Endometrial microvascular endothelial cells (primary cell): Measurements from ENCODE around the gene TCF7L2. TPM values are rescaled to one million over a fixed set of nuclear protein-coding genes. Genes with fewer than 3 reads are reported as not detected.

ENCODE experiments used
- in situ Hi-C: cut with HindIII; loops from 2 replicates; pipeline ENCODE4 v1.10.0; 2017; ENCODE audit warnings: low sequenced_read_pairs, low pct_unique_long_range_greater_than_20kb; ENCODE audit errors: inconsistent ontology term
- total RNA-seq: library from RNA; depleted of rRNA; stranded (reverse); fragments of >200 nt; gene quantifications from one replicate; pipeline ENCODE4 v1.2.3, GENCODE V29; 2015; ENCODE audit errors: inconsistent ontology term

The TCF7L2 gene
- total RNA-seq, 1 donor from 2014 or later, result 3.8 TPM

DNA sequence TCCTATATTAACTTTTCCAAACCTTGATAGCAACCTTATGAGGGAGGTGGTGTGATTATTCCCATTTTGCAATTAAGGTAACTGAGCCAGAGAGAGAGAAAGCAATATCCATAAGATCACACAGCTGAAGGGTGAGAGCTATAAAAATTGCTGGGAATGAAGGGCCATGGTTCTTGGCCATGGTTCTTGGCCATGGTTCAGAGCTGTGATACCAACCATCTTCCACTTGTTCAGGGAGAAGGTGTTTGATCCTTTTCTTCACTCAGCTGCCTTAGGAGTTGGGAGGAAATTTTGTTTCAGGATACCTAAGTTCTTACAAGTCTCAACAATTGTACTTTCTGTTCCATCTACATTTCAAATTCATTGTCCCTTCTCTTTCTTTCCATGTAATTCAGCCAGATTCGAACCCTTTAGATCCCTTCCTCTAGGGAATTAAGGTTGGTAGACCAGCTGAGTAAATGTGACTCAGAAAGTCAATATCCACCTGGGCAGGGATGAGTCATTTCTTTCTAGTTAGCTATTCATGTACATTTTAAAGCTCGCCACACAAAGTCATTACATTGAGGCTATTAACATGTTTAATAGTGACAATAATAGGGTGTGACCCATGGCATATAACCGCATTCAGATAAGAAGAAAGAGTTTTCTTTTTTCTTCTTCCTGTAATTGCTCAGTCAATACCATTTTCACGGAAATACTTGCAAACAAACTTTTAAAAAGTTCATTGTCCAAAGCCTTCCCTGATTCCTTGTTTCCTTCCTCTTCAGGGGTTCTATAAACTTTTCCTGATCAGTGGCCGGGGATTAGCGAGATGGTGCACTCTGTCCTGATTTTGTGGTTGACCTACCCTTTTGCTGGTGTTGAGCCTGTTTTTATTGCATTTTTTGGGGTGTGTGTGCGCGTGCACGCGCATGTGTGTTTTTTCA is 143.4 kb downstream of the TCF7L2 start:
- in situ Hi-C loops, result no loop called here

- in situ Hi-C loops, result no loop called here
Observed at GRCh38 chr10:113094114-113094486, 144.1 kb downstream of the TCF7L2 start.

- in situ Hi-C loops, result no loop called here
Observed at GRCh38 chr10:113095419-113096127, 145.5 kb downstream of the TCF7L2 start.

GRCh38 chr10:113096128-113096996 is 146.3 kb downstream of the TCF7L2 start:
- in situ Hi-C loops, result no loop called here

- in situ Hi-C loops, result no loop called here
Observed at GRCh38 chr10:113097036-113097435, 147.0 kb downstream of the TCF7L2 start.

- in situ Hi-C loops, result loop anchor here (25.0 kb wide), 1 partner anchor 387 kb away; no protein-coding TSS in a partner anchor
Observed at GRCh38 chr10:113099431-113100183, 149.6 kb downstream of the TCF7L2 start.

DNA sequence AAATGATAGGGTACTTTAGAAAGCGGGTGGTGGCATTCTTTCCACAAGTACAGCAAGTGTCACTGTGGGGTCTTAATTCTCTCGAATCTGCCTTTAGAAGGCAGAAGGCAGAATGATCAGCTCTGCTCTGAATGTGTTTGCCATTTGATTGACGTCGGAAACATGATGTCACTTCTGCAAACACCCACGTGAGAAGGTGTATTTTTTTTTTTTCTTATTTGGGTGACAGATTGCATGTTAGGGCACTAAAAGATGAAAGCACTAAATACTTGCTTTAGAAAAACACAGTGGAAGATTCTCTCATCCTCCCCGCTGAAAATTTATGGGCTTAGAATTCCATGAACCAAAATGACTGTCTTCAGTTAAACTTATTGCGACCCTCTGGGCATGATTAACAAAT is 150.2 kb downstream of the TCF7L2 start:
- in situ Hi-C loops, result loop anchor here (25.0 kb wide), 1 partner anchor 388 kb away; no protein-coding TSS in a partner anchor

- in situ Hi-C loops, result loop anchor here (25.0 kb wide), 1 partner anchor 391 kb away; no protein-coding TSS in a partner anchor
Observed at GRCh38 chr10:113103131-113103840, 153.2 kb downstream of the TCF7L2 start.

DNA sequence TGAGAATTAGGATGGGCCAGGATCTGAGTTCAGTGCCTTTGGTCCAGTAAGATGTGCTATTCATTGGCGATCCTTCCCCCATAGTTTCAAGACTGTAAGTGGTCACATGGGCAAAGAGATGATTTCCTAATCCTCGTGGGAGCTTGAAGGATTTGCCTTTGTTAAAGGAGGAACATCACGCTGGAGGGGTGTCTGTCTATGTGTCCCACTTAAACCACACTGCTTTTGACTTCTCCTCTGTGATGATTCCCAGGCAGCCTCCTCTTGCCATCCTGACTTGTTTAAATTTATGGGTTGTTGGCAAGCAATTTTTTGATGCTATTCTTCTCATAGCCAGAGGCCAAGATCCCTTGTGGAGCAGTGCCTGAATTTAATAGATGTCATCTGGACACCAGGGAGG is 154.0 kb downstream of the TCF7L2 start:
- in situ Hi-C loops, result loop anchor here (25.0 kb wide), 1 partner anchor 392 kb away; no protein-coding TSS in a partner anchor

DNA sequence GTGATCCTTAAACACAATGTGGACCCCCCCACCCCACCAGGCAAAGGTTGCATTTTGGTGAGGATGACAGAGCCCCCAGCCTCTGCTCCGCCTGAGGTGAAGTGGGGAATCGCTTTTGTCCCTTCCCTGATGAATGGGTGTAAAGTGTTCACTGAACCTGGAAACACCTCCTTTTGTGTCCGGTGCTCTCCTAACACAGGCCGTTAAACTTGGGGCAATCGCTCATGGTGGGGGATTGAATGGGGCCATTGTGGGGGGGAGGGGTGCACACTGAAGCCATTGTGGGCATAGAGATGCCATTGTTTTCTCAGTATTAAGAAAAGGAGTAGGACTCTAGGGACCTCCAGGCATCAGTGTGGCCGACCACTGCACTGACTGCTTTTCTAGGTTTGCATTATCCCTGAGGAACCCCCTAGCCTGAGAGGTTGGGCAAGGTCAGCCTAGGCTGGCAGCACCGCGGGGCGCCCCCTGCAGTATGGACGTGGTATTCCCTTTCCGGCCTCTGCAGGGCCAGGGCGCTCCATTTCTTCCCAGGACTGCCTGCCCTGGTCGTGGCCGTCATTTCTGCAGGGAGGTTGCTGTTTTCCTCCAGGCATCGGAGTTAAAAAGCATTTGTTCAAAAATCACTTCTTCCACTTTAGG is 158.3 kb downstream of the TCF7L2 start:
- in situ Hi-C loops, result loop anchor here (25.0 kb wide), 1 partner anchor 396 kb away; no protein-coding TSS in a partner anchor

GRCh38 chr10:113108948-113109347 is 158.9 kb downstream of the TCF7L2 start:
- in situ Hi-C loops, result loop anchor here (25.0 kb wide), 1 partner anchor 397 kb away; no protein-coding TSS in a partner anchor

- in situ Hi-C loops, result loop anchor here (25.0 kb wide), 1 partner anchor 397 kb away; no protein-coding TSS in a partner anchor
Observed at GRCh38 chr10:113109482-113109881, 159.4 kb downstream of the TCF7L2 start.

DNA sequence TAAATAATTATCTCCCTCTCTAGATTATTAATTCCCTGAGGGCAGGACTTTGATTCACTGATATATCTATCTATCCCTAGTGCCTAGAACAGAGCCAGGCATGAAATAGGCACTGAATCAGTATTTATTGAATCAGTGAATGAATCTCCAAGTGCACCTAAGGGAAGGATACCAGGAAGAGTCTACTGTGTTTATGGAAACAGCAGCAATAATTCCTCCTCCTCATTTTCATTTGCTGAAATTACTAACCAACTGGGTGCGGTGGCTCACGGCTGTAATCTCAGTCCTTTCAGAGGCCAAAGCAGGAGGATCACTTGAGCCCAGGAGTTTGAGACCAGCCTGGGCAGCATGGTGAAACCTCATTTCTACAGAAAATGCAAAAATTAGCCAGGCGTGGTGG is 161.2 kb downstream of the TCF7L2 start:
- in situ Hi-C loops, result loop anchor here (25.0 kb wide), 1 partner anchor 399 kb away; no protein-coding TSS in a partner anchor

GRCh38 chr10:113111900-113112853 is 162.1 kb downstream of the TCF7L2 start:
- in situ Hi-C loops, result loop anchor here (25.0 kb wide), 1 partner anchor 400 kb away; no protein-coding TSS in a partner anchor

DNA sequence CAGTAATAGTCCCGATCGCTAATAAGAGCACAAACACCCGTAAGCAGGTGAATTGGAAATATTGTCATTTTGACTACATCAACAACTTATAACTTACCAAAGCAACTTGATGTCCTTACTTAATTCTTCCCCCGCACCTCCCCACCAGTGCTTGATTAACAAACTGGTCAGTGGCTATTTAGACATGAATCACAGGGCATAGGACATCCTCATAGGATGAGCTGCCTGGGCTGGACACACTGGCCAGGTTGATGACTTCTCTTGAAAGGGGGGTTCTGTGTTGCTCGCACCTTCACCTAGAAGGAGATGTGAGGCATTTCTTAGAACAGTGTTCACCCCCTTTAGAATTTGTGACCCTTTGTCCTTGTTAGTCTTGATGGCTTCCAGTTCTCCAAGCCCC is 163.2 kb downstream of the TCF7L2 start:
- in situ Hi-C loops, result loop anchor here (25.0 kb wide), 1 partner anchor 401 kb away; no protein-coding TSS in a partner anchor

DNA sequence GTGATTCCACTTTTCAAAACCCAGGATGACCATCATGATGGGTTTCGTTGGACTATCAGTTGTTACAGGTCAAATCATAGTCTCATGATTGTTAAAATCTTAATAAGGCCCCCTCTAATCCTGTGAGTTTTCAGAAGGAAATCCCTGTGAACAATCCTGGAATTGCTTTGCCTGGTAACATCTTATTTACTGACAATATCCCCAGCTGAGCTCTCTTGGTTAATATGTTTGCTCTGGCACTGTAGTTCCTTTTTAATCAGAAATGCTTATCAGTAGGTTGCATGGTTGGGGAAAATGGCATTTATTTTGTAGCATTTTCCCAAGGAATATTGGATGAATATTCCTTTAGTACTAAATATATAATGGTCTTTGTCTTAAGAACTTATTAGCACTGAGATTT is 163.9 kb downstream of the TCF7L2 start:
- in situ Hi-C loops, result loop anchor here (25.0 kb wide), 1 partner anchor 402 kb away; no protein-coding TSS in a partner anchor
